Measurements from ENCODE around the gene PHKG2. TPM values are rescaled to one million over a fixed set of nuclear protein-coding genes. Genes with fewer than 3 reads are reported as not detected.

Gene PHKG2
- polyA plus RNA-seq, 1 donor from 2014 or later = 41.5 TPM

- Histone ChIP-seq H3K27ac (ENCODE audit: low read length) (no peak overlapping the region), H3K36me3 (ENCODE audit: insufficient read depth, low read length) (peaks cover 4% of the 10 kb centered on the region), H2AFZ (ENCODE audit: low read depth, low read length) (no peak overlapping the region), H3K4me2 (ENCODE audit: low read length) (no peak overlapping the region), H3K9me3 (ENCODE audit: low read length) (no peaks in the 10 kb centered on the region), H3K9ac (ENCODE audit: low read length) (no peak overlapping the region), H4K20me1 (ENCODE audit: insufficient read depth) (no peaks in the 10 kb centered on the region), H3K9me2 (ENCODE audit: insufficient read depth, low read length) (no peaks in the 10 kb centered on the region), H3K27me3 (ENCODE audit: insufficient read depth, low read depth, low read length) (no peaks in the 10 kb centered on the region), H3K79me2 (replicated peaks; ENCODE audit: insufficient read depth, low read length) (no peaks in the 10 kb centered on the region), H3K4me3 (ENCODE audit: low read length) (no peak overlapping the region), H3F3A (ENCODE audit: insufficient read depth, low read length, poor library complexity, severe bottlenecking) (no peaks in the 10 kb centered on the region)
- no peak for TF ChIP-seq SMC3 (conservative IDR thresholded peaks at IDR 0.05; ENCODE audit: poor library complexity)
- no peak for TF ChIP-seq MXI1 (conservative IDR thresholded peaks at IDR 0.05; ENCODE audit: poor library complexity, severe bottlenecking)
- TF ChIP-seq CTCF (IDR thresholded peaks at IDR 0.05; ENCODE audit: poor library complexity, severe bottlenecking) = no peak
- no peak for TF ChIP-seq POLR2AphosphoS5 (IDR thresholded peaks at IDR 0.05)
- no peak for TF ChIP-seq RAD21 (conservative IDR thresholded peaks at IDR 0.05)
- TF ChIP-seq REST (IDR thresholded peaks at IDR 0.05; ENCODE audit: borderline replicate concordance) = no peak
- no peak for TF ChIP-seq EZH2 (IDR thresholded peaks at IDR 0.05; ENCODE audit: borderline replicate concordance, insufficient read depth, low read length, poor library complexity, severe bottlenecking)
- no peak for TF ChIP-seq EP300 (conservative IDR thresholded peaks at IDR 0.05; ENCODE audit: poor library complexity, severe bottlenecking)
- no peak for TF ChIP-seq TAF1 (IDR thresholded peaks at IDR 0.05; ENCODE audit: low read depth)
These were observed 22.8 kb upstream of the PHKG2 start for GRCh38 chr16:30725418-30725792.

- no peaks in the 10 kb centered on the region for H3K9me2 ChIP-seq (ENCODE audit: insufficient read depth, low read length)
- H3K27me3 ChIP-seq (ENCODE audit: insufficient read depth, low read depth, low read length) = no peaks in the 10 kb centered on the region
- no peak overlapping the region for H2AFZ ChIP-seq (ENCODE audit: low read depth, low read length)
- H3K36me3 ChIP-seq (ENCODE audit: insufficient read depth, low read length) = peaks cover 4% of the 10 kb centered on the region
- TF ChIP-seq REST (IDR thresholded peaks at IDR 0.05; ENCODE audit: borderline replicate concordance) = no peak
- no peak for TF ChIP-seq EP300 (conservative IDR thresholded peaks at IDR 0.05; ENCODE audit: poor library complexity, severe bottlenecking)
- no peak for TF ChIP-seq TAF1 (IDR thresholded peaks at IDR 0.05; ENCODE audit: low read depth)
- no peak for TF ChIP-seq SMC3 (conservative IDR thresholded peaks at IDR 0.05; ENCODE audit: poor library complexity)
- no peak for TF ChIP-seq RAD21 (conservative IDR thresholded peaks at IDR 0.05)
- no peak for TF ChIP-seq MXI1 (conservative IDR thresholded peaks at IDR 0.05; ENCODE audit: poor library complexity, severe bottlenecking)
- no peak for TF ChIP-seq EZH2 (IDR thresholded peaks at IDR 0.05; ENCODE audit: borderline replicate concordance, insufficient read depth, low read length, poor library complexity, severe bottlenecking)
- TF ChIP-seq POLR2AphosphoS5 (IDR thresholded peaks at IDR 0.05) = no peak
- TF ChIP-seq CTCF (IDR thresholded peaks at IDR 0.05; ENCODE audit: poor library complexity, severe bottlenecking) = no peak
- no peaks in the 10 kb centered on the region for H4K20me1 ChIP-seq (ENCODE audit: insufficient read depth)
- H3K4me3 ChIP-seq (ENCODE audit: low read length) = no peak overlapping the region
- H3F3A ChIP-seq (ENCODE audit: insufficient read depth, low read length, poor library complexity, severe bottlenecking) = no peaks in the 10 kb centered on the region
- no peak overlapping the region for H3K4me2 ChIP-seq (ENCODE audit: low read length)
- no peaks in the 10 kb centered on the region for H3K9me3 ChIP-seq (ENCODE audit: low read length)
- no peak overlapping the region for H3K27ac ChIP-seq (ENCODE audit: low read length)
- no peaks in the 10 kb centered on the region for H3K79me2 ChIP-seq (replicated peaks; ENCODE audit: insufficient read depth, low read length)
- H3K9ac ChIP-seq (ENCODE audit: low read length) = no peak overlapping the region
These were observed 19.9 kb upstream of the PHKG2 start for GRCh38 chr16:30728321-30728720.

Measured in neural cell (in vitro differentiated cells).